Smooth muscle cell of the pulmonary artery (primary cell): ENCODE data around the gene NDUFA13. TPM values are rescaled to one million over a fixed set of nuclear protein-coding genes. Genes with fewer than 3 reads are reported as not detected.

ENCODE experiments used
- total RNA-seq: library from RNA; depleted of rRNA; stranded (reverse); fragments of >200 nt; gene quantifications from 2 replicates; pipeline ENCODE4 v1.2.3, GENCODE V29; 2014

The NDUFA13 gene
- total RNA-seq: 128 TPM in 2 replicates

DNA sequence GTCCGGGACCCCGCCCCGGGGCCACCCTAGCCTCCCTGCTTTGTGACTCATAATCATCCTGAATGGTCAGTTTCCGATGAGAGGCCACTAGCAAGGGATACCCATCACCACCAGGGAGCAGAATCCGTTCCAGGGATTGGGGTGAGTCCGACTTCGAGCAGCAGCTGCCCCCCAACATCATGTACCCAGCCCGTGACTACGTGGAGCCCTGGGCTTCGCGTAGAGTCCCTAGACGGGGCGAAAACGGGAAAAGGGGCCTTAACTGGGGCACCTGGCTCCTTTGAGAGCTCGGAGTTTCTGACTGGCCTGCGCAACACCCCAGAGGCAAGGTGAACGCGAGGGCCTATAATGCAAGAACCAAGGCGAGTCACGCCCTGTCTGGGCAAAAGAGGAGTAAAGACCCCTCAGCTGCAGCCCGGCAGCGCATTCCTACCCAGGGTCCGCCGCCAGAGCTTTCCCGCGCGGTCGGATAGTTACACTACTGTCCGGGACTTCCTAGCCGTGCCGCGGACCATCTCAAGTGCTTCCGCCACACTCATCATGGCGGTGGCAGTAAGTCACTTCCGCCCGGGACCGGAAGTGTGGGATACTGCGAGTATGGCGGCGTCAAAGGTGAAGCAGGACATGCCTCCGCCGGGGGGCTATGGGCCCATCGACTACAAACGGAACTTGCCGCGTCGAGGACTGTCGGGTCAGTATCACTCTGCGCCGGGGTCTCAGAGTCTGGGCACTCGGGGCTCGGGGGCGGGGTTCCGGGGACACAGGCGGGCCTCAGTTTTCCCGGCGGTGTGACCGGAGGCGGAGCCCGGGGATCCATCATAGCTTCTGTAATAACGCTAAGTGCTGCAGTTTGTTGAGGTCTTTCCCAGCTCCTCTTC, at the start of gene NDUFA13:
NDUFA13 (plus strand) TSS at position 584 of the 878 bp plus-strand sequence; CDS start at position 598, 14 bp downstream.

DNA sequence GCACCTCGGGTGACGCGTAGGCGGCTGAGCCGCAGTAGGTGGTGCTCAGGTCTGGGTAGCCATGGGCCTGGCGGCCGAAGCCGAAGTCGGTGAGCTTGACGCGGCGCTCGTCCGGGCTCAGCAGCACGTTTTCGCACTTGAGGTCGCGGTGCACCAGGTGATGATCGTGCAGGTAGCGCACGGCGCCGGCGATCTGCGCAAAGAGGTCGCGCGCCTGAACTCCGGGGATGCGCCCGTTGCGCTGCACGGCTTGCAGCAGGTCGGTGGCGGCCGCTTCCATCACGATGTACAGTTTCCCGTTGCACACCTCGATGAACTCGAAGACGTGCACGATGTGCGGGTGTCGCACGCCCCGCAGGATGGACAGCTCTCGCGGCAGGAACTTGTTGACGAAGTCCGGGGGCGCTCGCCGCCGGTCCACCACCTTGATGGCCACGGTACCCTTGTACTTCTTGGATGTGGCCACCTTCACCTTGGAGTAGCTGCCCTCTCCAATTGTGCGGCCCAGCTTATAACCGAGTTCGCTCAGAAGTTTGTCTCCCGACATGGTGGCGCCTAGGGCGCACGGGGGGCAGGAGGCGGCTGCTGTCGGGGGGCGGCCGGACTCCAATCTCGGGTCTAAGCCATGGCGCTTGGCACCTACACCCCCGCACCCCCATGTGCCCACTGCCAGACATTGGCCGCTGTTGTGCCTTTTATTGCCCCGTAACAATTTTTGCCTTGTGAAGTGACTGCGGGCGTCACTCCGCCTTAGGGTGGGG, 964 bp upstream of the NDUFA13 start, which contains the start of gene TSSK6:
TSSK6 (minus strand) TSS at position 668 of the 761 bp plus-strand sequence; CDS start at position 547, 121 bp downstream.

DNA sequence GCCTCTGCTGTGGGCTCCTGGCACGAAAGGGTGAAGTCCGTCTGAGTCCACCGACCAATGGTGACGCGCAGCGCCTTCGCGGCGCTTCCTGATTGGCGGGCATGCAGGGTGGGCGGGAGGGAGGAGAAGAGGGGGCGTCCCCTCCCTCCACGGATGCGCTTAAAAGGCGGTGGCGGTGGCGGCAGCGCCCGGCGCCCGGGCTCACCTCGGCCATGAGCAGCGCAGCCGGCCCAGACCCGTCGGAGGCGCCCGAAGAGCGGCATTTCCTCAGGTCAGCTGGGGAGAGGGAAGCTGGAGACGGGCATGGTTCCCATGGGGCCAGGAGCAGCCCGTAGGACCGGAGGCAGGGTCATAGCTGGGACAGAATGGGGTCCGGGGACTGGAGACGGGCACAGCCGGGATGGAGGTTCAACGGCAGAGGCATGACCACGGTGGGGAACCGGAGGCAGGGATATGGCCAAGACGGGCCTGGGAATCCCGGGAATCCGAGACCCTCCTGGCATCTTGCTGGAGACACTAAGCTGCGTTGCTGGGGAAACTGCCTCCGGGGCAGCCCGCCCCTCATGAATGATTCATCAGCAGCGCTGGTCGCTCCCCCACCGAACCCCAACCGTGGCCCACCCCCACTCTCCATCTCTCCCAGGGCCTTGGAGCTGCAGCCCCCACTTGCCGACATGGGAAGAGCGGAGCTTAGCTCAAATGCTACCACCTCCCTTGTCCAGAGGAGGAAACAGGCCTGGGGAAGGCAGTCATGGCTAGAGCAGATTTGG, 12.9 kb downstream of the NDUFA13 start, which contains the start of gene YJEFN3:
YJEFN3 (plus strand) TSS at position 191 of the 770 bp plus-strand sequence; CDS start at position 213, 22 bp downstream.

DNA sequence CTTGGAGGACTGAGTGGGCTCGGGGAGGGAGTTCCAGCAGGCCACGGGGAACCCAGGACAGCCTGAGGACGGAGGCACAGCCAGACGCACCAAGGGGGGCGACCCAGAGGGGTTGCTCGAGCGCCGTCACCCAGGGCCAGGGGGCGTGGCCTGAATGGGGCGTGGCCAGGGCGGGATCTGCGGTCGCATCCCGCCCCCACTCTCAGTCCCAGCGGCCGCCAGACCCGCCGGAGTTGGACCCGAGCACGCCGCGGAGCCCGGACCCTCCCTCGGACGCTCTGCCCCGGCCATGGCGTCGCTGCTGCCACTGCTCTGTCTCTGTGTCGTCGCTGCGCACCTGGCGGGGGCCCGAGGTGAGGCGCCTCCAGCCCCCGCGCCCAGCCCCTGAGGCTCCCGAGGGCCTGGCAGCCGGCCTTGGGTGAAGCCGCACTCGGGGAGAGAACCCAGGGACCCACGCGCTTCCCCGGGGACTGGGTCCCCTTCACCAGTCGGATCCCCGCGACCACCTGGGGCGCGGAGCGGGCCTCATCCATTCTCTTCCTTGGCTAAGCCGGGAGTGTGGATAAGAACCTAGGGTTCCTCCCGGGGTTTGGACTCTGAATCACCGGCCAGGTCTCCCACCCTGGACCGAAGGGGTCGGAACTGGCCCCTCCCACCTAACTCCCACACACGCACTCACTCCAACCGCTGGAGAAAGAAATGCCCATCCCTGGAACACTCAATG, 22.2 kb downstream of the NDUFA13 start, which contains the start of gene CILP2:
CILP2 (plus strand) TSS at position 205 of the 724 bp plus-strand sequence; CDS start at position 290, 85 bp downstream.

Other genes with a start within 250 kb of the NDUFA13 start
- gene TM6SF2, start 242.9 kb upstream of the NDUFA13 start, total RNA-seq: 0.72 and 0.83 TPM in 2 replicates
- gene SUGP1, start 195.7 kb upstream of the NDUFA13 start, total RNA-seq: 21.1 and 21.4 TPM in 2 replicates
- 39.6 and 45.3 TPM in 2 replicates for gene MAU2, start 195.4 kb upstream of the NDUFA13 start, total RNA-seq
- gene GATAD2A, start 110.5 kb upstream of the NDUFA13 start, total RNA-seq: 40.3 and 55.7 TPM in 2 replicates
- 1.7 and 1.8 TPM in 2 replicates for gene TSSK6, start 677 bp upstream of the NDUFA13 start, total RNA-seq
- 0.26 and 0.40 TPM in 2 replicates for gene YJEFN3, start 12.7 kb downstream of the NDUFA13 start, total RNA-seq
- gene CILP2, start 22.0 kb downstream of the NDUFA13 start, total RNA-seq: 0.17 and 0.20 TPM in 2 replicates
- gene PBX4, start 102.5 kb downstream of the NDUFA13 start, total RNA-seq: 0.10 and 0.26 TPM in 2 replicates
- 1.1 and 1.7 TPM in 2 replicates for gene LPAR2, start 112.0 kb downstream of the NDUFA13 start, total RNA-seq
- 4.4 and 5.9 TPM in 2 replicates for gene GMIP, start 127.4 kb downstream of the NDUFA13 start, total RNA-seq
- 42.6 and 67.5 TPM in 2 replicates for gene ATP13A1, start 147.5 kb downstream of the NDUFA13 start, total RNA-seq
- gene ZNF101, start 152.6 kb downstream of the NDUFA13 start, total RNA-seq: 4.6 and 5.4 TPM in 2 replicates
- 4.1 and 5.3 TPM in 2 replicates for gene ZNF14, start 216.9 kb downstream of the NDUFA13 start, total RNA-seq